GM12878 (cell line): Measurements from ENCODE around the gene PRKN. TPM values are rescaled to one million over a fixed set of nuclear protein-coding genes. Genes with fewer than 3 reads are reported as not detected.

Experiments
- ATAC-seq: fragments of 200-7000 bp; cut with Tn5 transposase; 3 replicates; pipeline ENCODE4 v1.9.1; 2020; ENCODE audit warnings: mild to moderate bottlenecking, moderate library complexity
- BruUV-seq: library from RNA; stranded (reverse); fragments of 400-500 nt; replicated peaks from 2 replicates; lab custom pipeline; 2021; lab: Mats Ljungman, UMichigan
- CTCF ChIA-PET: fragments of 300-600 bp; sonication (Branson Sonifier 250); formaldehyde crosslinking; extraction: SDS; loops from one replicate; lab custom pipeline; 2021; ENCODE audit warnings: inconsistent platforms; lab: Yijun Ruan, JAX
- POLR2A ChIA-PET: fragments of 350-600 bp; formaldehyde crosslinking; extraction: SDS; loops from one replicate; lab custom pipeline; 2021; ENCODE audit warnings: inconsistent platforms; lab: Charles Lee
- RAD21 ChIA-PET: fragments of 300-600 bp; sonication (Branson Sonifier 250); formaldehyde crosslinking; loops from one replicate; lab custom pipeline; 2023; ENCODE audit warnings: antibody characterized with exemption; ENCODE audit not compliant: unreplicated experiment; lab: Charles Lee
- SMC1A ChIA-PET: fragments of 300-600 bp; sonication (Branson Sonifier 250); formaldehyde crosslinking; loops from one replicate; lab custom pipeline; 2023; ENCODE audit not compliant: unreplicated experiment, uncharacterized antibody; lab: Charles Lee
- DNase-seq: peaks from one replicate; pipeline ENCODE4 v3.0.0-alpha.2; 2011; ENCODE audit warnings: low read depth, low spot score
- FAIRE-seq: peaks from 3 replicates; lab custom pipeline; 2011; peaks lifted over from hg19 to GRCh38; lab: Jason Lieb, UNC
- H2AFZ ChIP-seq: 2 replicates; pipeline ENCODE4 v1.6.0; 2011; ENCODE audit warnings: low read depth, low read length, control low read depth; ENCODE audit not compliant: control insufficient read depth
- H3K27ac ChIP-seq: 2 replicates; pipeline ENCODE4 v1.5.1; 2011; ENCODE audit warnings: control low read depth; ENCODE audit not compliant: control insufficient read depth, insufficient read depth
- H3K27me3 ChIP-seq, 2 experiments: replicated peaks in 1 of 2; 2 replicates each; pipeline versions ENCODE4 v1.6.0 to v1.6.1; 2011; ENCODE audit warnings: low read length in 1 of 2; ENCODE audit not compliant: control insufficient read depth in 2 of 2, insufficient read depth in 2 of 2
- H3K36me3 ChIP-seq, 2 experiments: 2 replicates each; pipeline ENCODE4 v1.5.1; 2011; ENCODE audit warnings: low read length in 1 of 2; ENCODE audit not compliant: control insufficient read depth in 2 of 2, insufficient read depth in 2 of 2
- H3K4me1 ChIP-seq: 2 replicates; pipeline ENCODE4 v1.6.1; 2011; ENCODE audit warnings: mild to moderate bottlenecking, low read length, moderate library complexity, mixed read lengths; ENCODE audit not compliant: control insufficient read depth, insufficient read depth
- H3K4me2 ChIP-seq: 2 replicates; pipeline ENCODE4 v1.6.0; 2011; ENCODE audit warnings: control low read depth; ENCODE audit not compliant: control insufficient read depth, insufficient read depth
- H3K4me3 ChIP-seq: fragments of 200-600 bp; sonication (generic); 2 replicates; pipeline ENCODE4 v1.5.1; 2016
- H3K79me2 ChIP-seq: 2 replicates; pipeline ENCODE4 v1.6.0; 2011; ENCODE audit warnings: low read length; ENCODE audit not compliant: control insufficient read depth, insufficient read depth
- H3K9ac ChIP-seq: 2 replicates; pipeline ENCODE4 v1.8.0; 2011; ENCODE audit warnings: low read length, control low read depth, mixed read lengths; ENCODE audit not compliant: control insufficient read depth, insufficient read depth
- H3K9me3 ChIP-seq: replicated peaks from 3 replicates; pipeline ENCODE4 v1.5.1; 2011; ENCODE audit warnings: mild to moderate bottlenecking, low read length; ENCODE audit not compliant: control insufficient read depth, insufficient read depth
- H4K20me1 ChIP-seq: 2 replicates; pipeline ENCODE4 v1.6.0; 2011; ENCODE audit not compliant: control insufficient read depth, insufficient read depth
- CEBPB ChIP-seq, 2 experiments: fragments of 150-350 bp in 1 of 2; IDR thresholded peaks; 2 replicates each; pipeline ENCODE4 v1.6.1; 2012 to 2014; ENCODE audit warnings: low read depth in 2 of 2, low read length in 2 of 2, borderline replicate concordance in 1 of 2, inconsistent platforms in 1 of 2
- ETV6 ChIP-seq, 2 experiments: fragments of 450-650 bp in 1 of 2; IDR thresholded peaks in 1 of 2; conservative IDR thresholded peaks in 1 of 2; 2 replicates each; pipeline ENCODE4 v1.6.1; 2014; ENCODE audit warnings: antibody characterized with exemption in 1 of 2, borderline replicate concordance in 1 of 2, low read depth in 1 of 2, mild to moderate bottlenecking in 1 of 2, moderate library complexity in 1 of 2
- IRF5 ChIP-seq: fragments of 450-650 bp; IDR thresholded peaks from 2 replicates; pipeline ENCODE4 v1.6.1; 2017; ENCODE audit warnings: borderline replicate concordance
- KLF5 ChIP-seq: fragments of 450-650 bp; IDR thresholded peaks from 2 replicates; pipeline ENCODE4 v1.6.1; 2014; ENCODE audit warnings: mild to moderate bottlenecking; ENCODE audit not compliant: partially characterized antibody
- MLLT1 ChIP-seq: fragments of 450-650 bp; IDR thresholded peaks from 2 replicates; pipeline ENCODE4 v1.6.1; 2016; ENCODE audit warnings: mild to moderate bottlenecking
- NFYA ChIP-seq: IDR thresholded peaks from 2 replicates; pipeline ENCODE4 v1.6.1; 2011; ENCODE audit warnings: low read depth, mild to moderate bottlenecking, low read length, improper control_type of control experiment, borderline replicate concordance
- RCOR1 ChIP-seq: conservative IDR thresholded peaks from 2 replicates; pipeline ENCODE4 v1.6.1; 2012; ENCODE audit warnings: low read depth, low read length, improper control_type of control experiment
- SMC3 ChIP-seq: IDR thresholded peaks from 2 replicates; pipeline ENCODE4 v1.6.1; 2011; ENCODE audit warnings: low read length, improper control_type of control experiment, borderline replicate concordance
- SP1 ChIP-seq: IDR thresholded peaks from one replicate; pipeline ENCODE4 v1.6.1; 2011; ENCODE audit warnings: low read depth, low read length
- TCF12 ChIP-seq: IDR thresholded peaks from 2 replicates; pipeline ENCODE4 v1.6.1; 2011; ENCODE audit warnings: low read depth, mild to moderate bottlenecking, low read length
- ZNF622 ChIP-seq: fragments of 450-650 bp; IDR thresholded peaks from 2 replicates; pipeline ENCODE4 v1.6.1; 2017; ENCODE audit warnings: mild to moderate bottlenecking, inconsistent platforms
- WGBS: methylation state at CpG from one replicate; pipeline ENCODE4 v1.1.6; 2016; ENCODE audit warnings: low lambda C conversion rate; ENCODE audit not compliant: insufficient replicate concordance, insufficient coverage; ENCODE audit errors: missing lambda C conversion rate; 5-methylcytosine and 5-hydroxymethylcytosine counted together
- in situ Hi-C: fragments of 300-500 bp; cut with MboI; formaldehyde crosslinking; loops from 9 replicates; pipeline ENCODE4 v1.14.3; 2018; ENCODE audit warnings: mixed read lengths
- intact Hi-C: fragments of 100-400 bp; cut with micrococcal nuclease; formaldehyde crosslinking; loops from one replicate; pipeline ENCODE4 v1.14.2; 2022; ENCODE audit not compliant: unreplicated experiment
- polyA plus RNA-seq, 11 experiments: library from polyadenylated mRNA; depleted of rRNA in 4 of 11; unstranded in 6 of 11; stranded (reverse) in 5 of 11; fragments of >200 nt; fragmentation: Nextera tagmentation in 4 of 11; fragmentation: Illumina TruSeq in 1 of 11; extraction: Ambion mirVana in 4 of 11; extraction: Trizol in 1 of 11; gene quantifications; 1 replicate in 1 of 11; 2 replicates in 10 of 11; pipeline versions ENCODE4 v1.2.1 to v1.2.3, GENCODE V29; 2011 to 2016; ENCODE audit warnings: inconsistent platforms in 2 of 11, missing spikeins in 2 of 11, low read depth in 1 of 11
- total RNA-seq, 4 experiments: library from RNA; depleted of rRNA in 3 of 4; stranded (reverse); fragments of >200 nt in 3 of 4; fragmentation: Illumina TruSeq in 1 of 4; extraction: Trizol in 1 of 4; gene quantifications; 2 replicates each; pipeline versions ENCODE4 v1.2.1 to v1.2.3, GENCODE V29; 2013 to 2021

Gene PRKN
- total and polyA plus RNA-seq, 10 of the 15 experiments (the other 5 are each of a cell fraction or from before 2014, with no cell fraction given) = 0.06 to 0.09 TPM; not detected in 8

- intact Hi-C loops (no loop called here), in situ Hi-C loops (no loop called here)
- RAD21 ChIA-PET = no interaction called here
- TF ChIP-seq SMC3 (no peak), NFYA (no peak), KLF5 (no peak), ETV6 (conservative IDR thresholded peaks at IDR 0.05 in 1 of 2, IDR thresholded peaks at IDR 0.05 in 1 of 2; ENCODE audit: borderline replicate concordance in 1 of 2, low read depth in 1 of 2) (no peak), MLLT1 (no peak), TCF12 (no peak), CEBPB (IDR thresholded peaks at IDR 0.05; ENCODE audit: borderline replicate concordance in 1 of 2, low read depth in 2 of 2, low read length in 2 of 2) (no peak), IRF5 (no peak), SP1 (no peak), ZNF622 (no peak), RCOR1 (no peak)
- no peak overlapping the region for H3K4me2 ChIP-seq
- WGBS = 10% methylated on average over 4 of the region's 4 CpGs
- no peaks in the 10 kb centered on the region for H3K36me3 ChIP-seq
- H4K20me1 ChIP-seq = no peaks in the 10 kb centered on the region
- POLR2A ChIA-PET = no interaction called here
- SMC1A ChIA-PET = no interaction called here
- BruUV-seq = no TSS peak
- no peak overlapping the region for H3K9ac ChIP-seq
- no peaks in the 10 kb centered on the region for H3K79me2 ChIP-seq
- no peak overlapping the region for H3K4me3 ChIP-seq
- FAIRE-seq = no peak
- no peaks in the 10 kb centered on the region for H3K27me3 ChIP-seq
- no peaks in the 10 kb centered on the region for H3K9me3 ChIP-seq
- no peaks in the 10 kb centered on the region for H3K4me1 ChIP-seq
- H3K27ac ChIP-seq = no peak overlapping the region
- CTCF ChIA-PET = no interaction called here
- DNase-seq = no peak
- no peak for ATAC-seq
- no peak overlapping the region for H2AFZ ChIP-seq
Measured at GRCh38 chr6:161870236-161870901, 857.2 kb downstream of the PRKN start.
